ACC112 (cell line): ENCODE results near the gene BNIP5.
"Not testable (repeated sequence)": the region's sequence is repeated elsewhere in the genome, so short reads cannot be mapped to it uniquely, and the experiment has no call there.

Source experiments
- H2AFZ ChIP-seq: fragments of 200-600 bp; sonication (generic); one replicate; pipeline ENCODE4 v1.6.0; 2017; ENCODE audit warnings: antibody characterized with exemption, low read length; ENCODE audit not compliant: unreplicated experiment
- H3K27ac ChIP-seq: fragments of 200-600 bp; sonication (generic); 2 replicates; pipeline ENCODE4 v1.5.1; 2014; ENCODE audit warnings: low read depth, mild to moderate bottlenecking, antibody characterized with exemption, low read length, moderate library complexity
- H3K27me3 ChIP-seq: fragments of 200-600 bp; sonication (generic); 2 replicates; pipeline ENCODE4 v1.6.1; 2014; ENCODE audit warnings: mild to moderate bottlenecking, antibody characterized with exemption, low read length, moderate library complexity, mixed read lengths; ENCODE audit not compliant: insufficient read depth
- H3K36me3 ChIP-seq: fragments of 200-600 bp; sonication (generic); 2 replicates; pipeline ENCODE4 v1.6.1; 2016; ENCODE audit warnings: mild to moderate bottlenecking, antibody characterized with exemption, low read length, moderate library complexity, mixed read lengths; ENCODE audit not compliant: insufficient read depth
- H3K4me1 ChIP-seq: fragments of 200-600 bp; sonication (generic); one replicate; pipeline ENCODE4 v1.6.1; 2016; ENCODE audit warnings: low read length, mixed read lengths; ENCODE audit not compliant: insufficient read depth, unreplicated experiment, control insufficient read depth
- H3K4me3 ChIP-seq: fragments of 200-600 bp; sonication (generic); 2 replicates; pipeline ENCODE4 v1.5.1; 2014; ENCODE audit warnings: mild to moderate bottlenecking, low read depth, low read length
- H3K79me2 ChIP-seq: fragments of 200-600 bp; sonication (generic); one replicate; pipeline ENCODE4 v1.6.0; 2016; ENCODE audit warnings: low read length; ENCODE audit not compliant: control insufficient read depth, unreplicated experiment, insufficient read depth

The BNIP5 gene

GRCh38 chr6:36367743-36368142 is 31.1 kb upstream of the BNIP5 start:
- Histone ChIP-seq H3K4me3 (no peak overlapping the region), H2AFZ (no peak overlapping the region), H3K27ac (no peak overlapping the region), H3K27me3 (no peaks in the 10 kb centered on the region), H3K79me2 (no peaks in the 10 kb centered on the region), H3K4me1 (peaks cover 13% of the 10 kb centered on the region), H3K36me3 (no peaks in the 10 kb centered on the region)

GRCh38 chr6:36364669-36365479 is 28.2 kb upstream of the BNIP5 start:
- H3K79me2 ChIP-seq: no peaks in the 10 kb centered on the region
- H3K4me1 ChIP-seq: peaks cover 14% of the 10 kb centered on the region

GRCh38 chr6:36364061-36364635 is 27.5 kb upstream of the BNIP5 start:
- not testable (repeated sequence) for H3K36me3 ChIP-seq, H2AFZ ChIP-seq, H3K27me3 ChIP-seq, H3K79me2 ChIP-seq, H3K4me3 ChIP-seq, H3K27ac ChIP-seq, H3K4me1 ChIP-seq

More at GRCh38 chr6:36364669-36365479, 28.2 kb upstream of the BNIP5 start:
- H3K4me3 ChIP-seq: no peak overlapping the region
- no peak overlapping the region for H3K27ac ChIP-seq
- H3K27me3 ChIP-seq: no peaks in the 10 kb centered on the region
- H2AFZ ChIP-seq: no peak overlapping the region
- no peaks in the 10 kb centered on the region for H3K36me3 ChIP-seq

- H3K79me2 ChIP-seq, H2AFZ ChIP-seq, H3K27me3 ChIP-seq, H3K27ac ChIP-seq, H3K36me3 ChIP-seq, H3K4me3 ChIP-seq: not testable (repeated sequence)
- H3K4me1 ChIP-seq: peaks cover 13% of the 10 kb centered on the region
Measured at GRCh38 chr6:36363371-36363752, 26.7 kb upstream of the BNIP5 start.

- no peak overlapping the region for H3K4me3 ChIP-seq
- no peaks in the 10 kb centered on the region for H3K79me2 ChIP-seq
- H3K27ac ChIP-seq: no peak overlapping the region
- H3K27me3 ChIP-seq: no peaks in the 10 kb centered on the region
- H3K4me1 ChIP-seq: peaks cover 18% of the 10 kb centered on the region
- H3K36me3 ChIP-seq: no peaks in the 10 kb centered on the region
- H2AFZ ChIP-seq: no peak overlapping the region
Measured at GRCh38 chr6:36362551-36363370, 26.1 kb upstream of the BNIP5 start.

GRCh38 chr6:36361071-36361470 is 24.4 kb upstream of the BNIP5 start:
- H3K79me2 ChIP-seq: no peaks in the 10 kb centered on the region
- no peaks in the 10 kb centered on the region for H3K36me3 ChIP-seq
- peaks cover 18% of the 10 kb centered on the region for H3K4me1 ChIP-seq
- H3K4me3 ChIP-seq: no peak overlapping the region
- H3K27me3 ChIP-seq: no peaks in the 10 kb centered on the region
- H3K27ac ChIP-seq: no peak overlapping the region
- no peak overlapping the region for H2AFZ ChIP-seq

GRCh38 chr6:36360241-36361054 is 23.8 kb upstream of the BNIP5 start:
- Histone ChIP-seq H3K4me1 (peaks cover 18% of the 10 kb centered on the region), H3K36me3 (no peaks in the 10 kb centered on the region), H2AFZ (peak overlapping the region; percentile 17), H3K79me2 (no peaks in the 10 kb centered on the region), H3K27me3 (no peaks in the 10 kb centered on the region), H3K27ac (no peak overlapping the region), H3K4me3 (no peak overlapping the region)

- Histone ChIP-seq H3K27ac (peak overlapping the region; percentile 29; the same call in 1 of the 2 replicates), H2AFZ (peak overlapping the region; percentile 59)
Measured at GRCh38 chr6:36358226-36358915, 21.7 kb upstream of the BNIP5 start.

GRCh38 chr6:36357872-36358225 is 21.2 kb upstream of the BNIP5 start:
- H2AFZ ChIP-seq: no peak overlapping the region
- H3K27me3 ChIP-seq: no peaks in the 10 kb centered on the region
- no peaks in the 10 kb centered on the region for H3K79me2 ChIP-seq
- H3K4me1 ChIP-seq: peaks cover 18% of the 10 kb centered on the region
- no peak overlapping the region for H3K27ac ChIP-seq
- H3K36me3 ChIP-seq: no peaks in the 10 kb centered on the region
- H3K4me3 ChIP-seq: no peak overlapping the region

More at GRCh38 chr6:36358226-36358915, 21.7 kb upstream of the BNIP5 start:
- Histone ChIP-seq H3K79me2 (no peaks in the 10 kb centered on the region), H3K4me3 (no peak overlapping the region), H3K27me3 (no peaks in the 10 kb centered on the region), H3K4me1 (peaks cover 18% of the 10 kb centered on the region), H3K36me3 (no peaks in the 10 kb centered on the region)

GRCh38 chr6:36355819-36356218 is 19.1 kb upstream of the BNIP5 start:
- H3K27me3 ChIP-seq: no peaks in the 10 kb centered on the region
- H3K4me1 ChIP-seq: peaks cover 23% of the 10 kb centered on the region
- no peak overlapping the region for H3K27ac ChIP-seq
- no peak overlapping the region for H3K4me3 ChIP-seq
- no peaks in the 10 kb centered on the region for H3K79me2 ChIP-seq
- H2AFZ ChIP-seq: no peak overlapping the region
- H3K36me3 ChIP-seq: no peaks in the 10 kb centered on the region
